GM23248 (cell line): Measurements from ENCODE around the gene PLCB1. TPM values are rescaled to one million over a fixed set of nuclear protein-coding genes. Genes with fewer than 3 reads are reported as not detected.

Experiments used
- DNase-seq: peaks from one replicate; pipeline ENCODE4 v3.0.0-alpha.2; 2015
- H2AFZ ChIP-seq: fragments of 200-600 bp; sonication (generic); 2 replicates; pipeline ENCODE4 v1.6.1; 2016; ENCODE audit warnings: antibody characterized with exemption
- H3F3A ChIP-seq: fragments of 200-600 bp; sonication (generic); 2 replicates; pipeline ENCODE4 v1.6.1; 2016; ENCODE audit warnings: mild to moderate bottlenecking, antibody characterized with exemption, mixed run types; ENCODE audit not compliant: insufficient read depth
- H3K27ac ChIP-seq: fragments of 200-600 bp; sonication (generic); 2 replicates; pipeline ENCODE4 v1.5.1; 2016; ENCODE audit warnings: mild to moderate bottlenecking
- H3K27me3 ChIP-seq: fragments of 200-600 bp; sonication (generic); replicated peaks from 2 replicates; pipeline ENCODE4 v1.6.1; 2016; ENCODE audit warnings: mild to moderate bottlenecking; ENCODE audit not compliant: insufficient read depth
- H3K36me3 ChIP-seq: fragments of 200-600 bp; sonication (generic); 2 replicates; pipeline ENCODE4 v1.6.1; 2016; ENCODE audit warnings: low read depth, mild to moderate bottlenecking
- H3K4me1 ChIP-seq: fragments of 200-600 bp; sonication (generic); 2 replicates; pipeline ENCODE4 v1.6.1; 2016; ENCODE audit warnings: mild to moderate bottlenecking; ENCODE audit not compliant: insufficient read depth
- H3K4me2 ChIP-seq: fragments of 200-600 bp; sonication (generic); one replicate; pipeline ENCODE4 v1.6.1; 2016; ENCODE audit warnings: mild to moderate bottlenecking; ENCODE audit not compliant: unreplicated experiment
- H3K4me3 ChIP-seq: fragments of 200-600 bp; sonication (generic); 2 replicates; pipeline ENCODE4 v1.5.1; 2016; ENCODE audit warnings: mild to moderate bottlenecking
- H3K79me2 ChIP-seq: fragments of 200-600 bp; sonication (generic); 2 replicates; pipeline ENCODE4 v1.6.1; 2016; ENCODE audit warnings: mild to moderate bottlenecking; ENCODE audit not compliant: insufficient read depth
- H3K9ac ChIP-seq: fragments of 200-600 bp; sonication (generic); 2 replicates; pipeline ENCODE4 v1.6.1; 2016; ENCODE audit warnings: mild to moderate bottlenecking
- H3K9me2 ChIP-seq: fragments of 200-600 bp; sonication (generic); 2 replicates; pipeline ENCODE4 v1.6.1; 2016; ENCODE audit warnings: mixed run types, mild to moderate bottlenecking, moderate library complexity; ENCODE audit not compliant: insufficient read depth
- H3K9me3 ChIP-seq: fragments of 200-600 bp; sonication (generic); one replicate; pipeline ENCODE4 v1.6.1; 2017; ENCODE audit warnings: low read depth
- H4K20me1 ChIP-seq: fragments of 200-600 bp; sonication (generic); 2 replicates; pipeline ENCODE4 v1.6.0; 2016; ENCODE audit not compliant: insufficient read depth
- EZH2 ChIP-seq: fragments of 200-600 bp; sonication (generic); IDR thresholded peaks from 2 replicates; pipeline ENCODE4 v1.6.1; 2018; ENCODE audit warnings: antibody characterized with exemption, mild to moderate bottlenecking; ENCODE audit not compliant: insufficient read depth, poor library complexity, severe bottlenecking
- EZH2phosphoT487 ChIP-seq: fragments of 200-600 bp; sonication (generic); IDR thresholded peaks from 2 replicates; pipeline ENCODE4 v1.6.1; 2018; ENCODE audit warnings: antibody characterized with exemption, moderate library complexity, mild to moderate bottlenecking, low read depth; ENCODE audit not compliant: insufficient read depth
- WGBS, 2 experiments: methylation state at CpG; one replicate each; pipeline ENCODE4 v1.1.6; 2015 to 2017; ENCODE audit warnings: low lambda C conversion rate in 2 of 2, low coverage in 1 of 2; ENCODE audit errors: missing lambda C conversion rate in 2 of 2; 5-methylcytosine and 5-hydroxymethylcytosine counted together
- in situ Hi-C: fragments of 300-500 bp; cut with MboI; formaldehyde crosslinking; loops from 2 replicates; pipeline ENCODE4 v1.15.0; 2020
- polyA plus RNA-seq: library from polyadenylated mRNA; unstranded; fragments of >200 nt; fragmentation: Nextera tagmentation; extraction: Ambion mirVana; gene quantifications from 2 replicates; pipeline ENCODE4 v1.2.1, GENCODE V29; 2016
- total RNA-seq: library from RNA; depleted of rRNA; stranded (reverse); fragments of >200 nt; shearing (Covaris generic); gene quantifications from 2 replicates; pipeline ENCODE4 v1.2.3, GENCODE V29; 2014

Gene PLCB1
- total and polyA plus RNA-seq, 2 experiments from 2014 or later = 3.7 to 12.8 TPM

GRCh38 chr20:8718279-8718678, 586.2 kb downstream of the PLCB1 start:
- no peaks in the 10 kb centered on the region for H3K79me2 ChIP-seq
- H4K20me1 ChIP-seq = no peaks in the 10 kb centered on the region
- H3K27ac ChIP-seq = no peak overlapping the region
- no peaks in the 10 kb centered on the region for H3K9me3 ChIP-seq
- in situ Hi-C loops = loop anchor here (10.0 kb wide), 2 partner anchors 583 to 773 kb away; partner anchors contain the start of genes HAO1 and PLCB1
- no peak for DNase-seq
- H3K4me3 ChIP-seq = no peak overlapping the region
- H3K4me2 ChIP-seq = no peak overlapping the region
- H3K9ac ChIP-seq = no peak overlapping the region
- H3K27me3 ChIP-seq = no peaks in the 10 kb centered on the region
- TF ChIP-seq EZH2phosphoT487 (no peak), EZH2 (no peak)
- H3K4me1 ChIP-seq = peaks cover 11% of the 10 kb centered on the region
- WGBS, 2 experiments = 88 to 92% methylated on average over 4 of the region's 4 CpGs
- H3K36me3 ChIP-seq = no peaks in the 10 kb centered on the region
- H2AFZ ChIP-seq = no peak overlapping the region
- no peaks in the 10 kb centered on the region for H3K9me2 ChIP-seq
- no peaks in the 10 kb centered on the region for H3F3A ChIP-seq

DNA sequence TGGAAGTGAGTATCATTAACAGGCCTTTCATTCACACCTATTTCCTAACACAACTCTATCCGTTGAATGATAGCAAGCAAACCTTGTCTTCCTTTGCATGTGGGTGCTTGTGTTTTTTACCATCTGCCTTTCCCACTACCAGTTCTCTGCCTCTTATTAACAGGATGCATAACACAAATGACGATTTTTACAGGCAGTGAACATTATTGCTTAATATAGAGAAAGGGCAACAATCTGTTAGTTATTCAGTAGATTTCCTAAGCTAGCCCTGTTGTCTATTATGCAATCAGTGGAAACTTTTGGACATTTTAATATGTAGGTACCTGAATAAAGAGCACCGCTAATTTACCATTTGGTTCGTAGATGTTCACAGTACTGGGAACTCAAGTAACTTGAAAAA, 588.0 kb downstream of the PLCB1 start:
- Histone ChIP-seq H2AFZ (0 out of 2 replicates have a peak overlapping the region, but pooled peaks have one; percentile 6), H3K9me2 (no peaks in the 10 kb centered on the region), H4K20me1 (no peaks in the 10 kb centered on the region), H3K4me1 (peaks cover 11% of the 10 kb centered on the region), H3K4me2 (peak overlapping the region; percentile 8), H3K27me3 (no peaks in the 10 kb centered on the region), H3K27ac (no peak overlapping the region), H3K36me3 (no peaks in the 10 kb centered on the region), H3K79me2 (no peaks in the 10 kb centered on the region), H3K9ac (no peak overlapping the region), H3K9me3 (no peaks in the 10 kb centered on the region), H3K4me3 (no peak overlapping the region), H3F3A (no peaks in the 10 kb centered on the region)
- 18 to 19% methylated on average over 4 of the region's 4 CpGs for WGBS, 2 experiments
- in situ Hi-C loops = loop anchor here (5.0 kb wide), 1 partner anchor 673 kb away; no protein-coding TSS in a partner anchor
- TF ChIP-seq EZH2 (no peak), EZH2phosphoT487 (no peak)
- peak; percentile 41 for DNase-seq

DNA sequence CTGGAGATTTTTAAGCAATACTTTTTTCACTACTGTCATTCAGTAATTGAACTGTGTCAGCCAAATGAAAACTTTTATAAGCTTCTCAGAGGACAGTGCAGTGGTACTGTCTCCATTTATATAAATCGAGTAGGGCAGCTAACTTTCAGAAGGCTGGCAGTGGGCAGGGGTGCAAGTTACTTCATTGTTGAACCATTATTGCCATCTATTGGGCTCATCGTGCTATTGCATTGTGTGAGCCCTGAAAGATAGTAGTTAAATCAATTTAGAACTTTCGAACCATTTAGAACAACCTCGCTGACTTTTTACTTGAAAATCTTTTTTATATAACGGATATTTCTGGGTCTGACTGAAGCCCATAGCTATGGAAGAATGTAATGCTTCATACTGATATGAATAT, 589.0 kb downstream of the PLCB1 start:
- Histone ChIP-seq H4K20me1 (no peaks in the 10 kb centered on the region), H3K79me2 (no peaks in the 10 kb centered on the region), H3K36me3 (no peaks in the 10 kb centered on the region), H3K4me2 (no peak overlapping the region), H3K4me1 (peaks cover 11% of the 10 kb centered on the region), H3F3A (no peaks in the 10 kb centered on the region), H2AFZ (no peak overlapping the region), H3K27ac (no peak overlapping the region), H3K9me3 (no peaks in the 10 kb centered on the region), H3K9me2 (no peaks in the 10 kb centered on the region), H3K4me3 (no peak overlapping the region), H3K27me3 (no peaks in the 10 kb centered on the region), H3K9ac (no peak overlapping the region)
- in situ Hi-C loops = loop anchor here (5.0 kb wide), 1 partner anchor 674 kb away; no protein-coding TSS in a partner anchor
- peak; percentile 73 for DNase-seq
- 0 to 1% methylated on average over 5 of the region's 5 CpGs for WGBS, 2 experiments
- TF ChIP-seq EZH2phosphoT487 (no peak), EZH2 (no peak)

- Histone ChIP-seq H3K4me3 (no peak overlapping the region), H3K4me2 (no peak overlapping the region), H3K9ac (no peak overlapping the region), H3K27me3 (no peaks in the 10 kb centered on the region), H3K9me3 (no peaks in the 10 kb centered on the region), H2AFZ (no peak overlapping the region), H3K4me1 (peaks cover 11% of the 10 kb centered on the region), H3K36me3 (no peaks in the 10 kb centered on the region), H4K20me1 (no peaks in the 10 kb centered on the region), H3K9me2 (no peaks in the 10 kb centered on the region), H3K27ac (no peak overlapping the region), H3F3A (no peaks in the 10 kb centered on the region), H3K79me2 (no peaks in the 10 kb centered on the region)
- TF ChIP-seq EZH2 (no peak), EZH2phosphoT487 (no peak)
- in situ Hi-C loops = loop anchor here (5.0 kb wide), 1 partner anchor 675 kb away; no protein-coding TSS in a partner anchor
- WGBS, 2 experiments = 2 to 3% methylated on average over 8 of the region's 8 CpGs
- DNase-seq = peak; percentile 76
Measured at GRCh38 chr20:8722277-8722928, 590.3 kb downstream of the PLCB1 start.

GRCh38 chr20:8723296-8723695, 591.2 kb downstream of the PLCB1 start:
- TF ChIP-seq EZH2 = no peak
- no peak for TF ChIP-seq EZH2phosphoT487
- Histone ChIP-seq H3K79me2 (no peaks in the 10 kb centered on the region), H3K27me3 (no peaks in the 10 kb centered on the region), H3K4me3 (no peak overlapping the region), H3K9ac (no peak overlapping the region), H3K9me2 (no peaks in the 10 kb centered on the region), H3K4me1 (peaks cover 11% of the 10 kb centered on the region), H3K27ac (no peak overlapping the region), H3K36me3 (no peaks in the 10 kb centered on the region), H2AFZ (no peak overlapping the region), H4K20me1 (no peaks in the 10 kb centered on the region), H3K9me3 (no peaks in the 10 kb centered on the region), H3F3A (no peaks in the 10 kb centered on the region), H3K4me2 (no peak overlapping the region)
- in situ Hi-C loops = loop anchor here (5.0 kb wide), 1 partner anchor 676 kb away; no protein-coding TSS in a partner anchor
- no peak for DNase-seq
